CD4-positive, alpha-beta T cell treated with Interleukin-15 for 1 hour (primary cell): ENCODE data around the gene ATXN10.

Experiments
- DNase-seq: peaks from one replicate; pipeline ENCODE4 v3.0.0-alpha.2; 2020

Gene ATXN10

DNA sequence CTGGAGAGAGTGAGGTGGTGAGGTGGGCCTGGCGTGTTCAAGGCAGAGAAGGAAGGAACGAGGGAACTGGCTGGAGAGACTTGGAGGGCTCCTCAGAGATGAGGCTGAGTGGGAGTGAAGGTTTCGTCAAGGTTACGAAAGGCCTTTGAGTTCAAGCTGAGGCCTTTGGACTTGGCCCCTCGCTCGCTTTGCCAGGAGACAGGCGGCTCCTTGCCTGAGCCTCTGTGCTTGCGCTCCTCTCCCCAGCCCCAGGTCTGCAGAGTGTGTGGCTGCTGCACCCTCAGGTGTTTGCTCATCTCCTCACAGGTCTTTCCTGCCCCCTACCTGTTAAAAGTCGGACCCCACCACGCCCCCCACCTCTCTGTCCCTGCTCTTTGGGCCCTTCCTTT, 91.6 kb downstream of the ATXN10 start:
- no peak for DNase-seq

DNA sequence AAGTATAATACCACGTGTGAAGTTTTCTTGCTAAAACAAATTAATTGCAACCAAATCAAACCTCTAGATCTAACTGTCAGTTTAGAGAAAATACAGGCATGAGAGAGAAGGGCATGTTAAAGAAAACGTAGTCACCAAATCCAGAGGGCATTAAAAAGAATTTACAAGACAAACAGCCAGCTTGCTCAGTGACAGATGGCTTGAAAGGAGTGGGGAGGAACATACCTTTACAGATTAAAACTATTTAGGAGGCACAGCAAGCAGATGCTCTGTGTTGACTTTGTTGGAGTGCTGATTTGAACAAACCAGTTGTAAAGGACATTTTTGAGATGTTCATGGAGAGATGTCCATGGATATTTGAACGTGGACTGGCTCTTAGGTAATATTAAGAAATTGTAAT, 96.9 kb downstream of the ATXN10 start:
- no peak for DNase-seq

- DNase-seq: no peak
These were observed 98.1 kb downstream of the ATXN10 start for GRCh38 chr22:45769569-45770210.

- DNase-seq: no peak
These were observed 98.9 kb downstream of the ATXN10 start for GRCh38 chr22:45770506-45770905.

GRCh38 chr22:45771057-45771456, 99.4 kb downstream of the ATXN10 start:
- DNase-seq: no peak

- DNase-seq: no peak
These were observed 100.1 kb downstream of the ATXN10 start for GRCh38 chr22:45771711-45772110.

GRCh38 chr22:45772743-45773142, 101.1 kb downstream of the ATXN10 start:
- DNase-seq: no peak

DNA sequence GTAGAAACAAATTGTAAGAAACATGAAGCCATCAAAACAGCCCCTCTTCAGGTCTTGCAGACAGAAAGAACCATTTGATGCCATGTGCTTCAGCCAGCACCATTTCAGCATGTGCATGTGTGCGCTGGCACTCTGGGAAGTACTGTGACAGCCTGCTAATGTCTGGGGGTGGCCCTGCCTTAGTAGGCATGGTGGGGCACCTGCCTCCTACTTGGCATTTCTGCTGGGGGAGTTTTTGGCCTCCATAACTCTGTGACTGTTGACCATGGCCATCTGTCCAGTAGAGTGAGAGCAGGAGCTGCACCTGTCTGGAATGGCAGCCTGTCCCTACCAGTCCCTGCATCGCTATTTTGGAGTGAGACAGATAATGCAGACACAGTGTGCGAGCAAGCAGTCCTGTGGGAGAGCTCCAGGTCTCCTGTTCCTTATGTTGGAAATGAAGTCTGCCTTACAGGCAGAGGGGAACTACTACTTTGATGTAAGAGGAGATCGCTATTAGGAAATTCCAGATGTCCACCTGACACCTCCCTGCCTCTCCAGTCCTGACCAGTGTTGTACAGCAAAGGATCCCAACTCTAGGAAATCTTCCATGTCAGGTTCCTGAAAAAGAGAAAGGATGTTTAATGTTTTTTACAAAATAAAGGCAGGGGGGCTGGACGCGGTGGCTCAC, 102.5 kb downstream of the ATXN10 start:
- DNase-seq: no peak

DNA sequence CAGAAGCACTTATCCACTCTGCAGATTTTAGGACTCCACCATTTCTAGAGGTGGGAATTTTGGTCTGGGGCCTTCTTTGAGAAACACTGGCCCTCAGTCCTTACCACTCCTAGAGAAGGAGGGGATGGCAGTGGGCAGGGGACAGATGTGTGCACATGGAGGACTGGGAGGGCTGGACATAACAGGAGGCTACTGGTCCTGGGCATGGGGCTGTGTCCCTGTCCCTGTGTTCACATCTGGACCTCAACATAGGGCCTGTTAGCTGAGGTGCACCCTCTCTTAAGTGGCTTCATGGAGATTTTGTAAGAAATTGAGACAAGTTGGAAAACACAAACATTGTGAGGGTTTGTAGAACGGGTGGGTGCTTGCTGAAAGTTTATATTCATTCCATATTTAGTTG, 103.4 kb downstream of the ATXN10 start:
- DNase-seq: no peak

DNA sequence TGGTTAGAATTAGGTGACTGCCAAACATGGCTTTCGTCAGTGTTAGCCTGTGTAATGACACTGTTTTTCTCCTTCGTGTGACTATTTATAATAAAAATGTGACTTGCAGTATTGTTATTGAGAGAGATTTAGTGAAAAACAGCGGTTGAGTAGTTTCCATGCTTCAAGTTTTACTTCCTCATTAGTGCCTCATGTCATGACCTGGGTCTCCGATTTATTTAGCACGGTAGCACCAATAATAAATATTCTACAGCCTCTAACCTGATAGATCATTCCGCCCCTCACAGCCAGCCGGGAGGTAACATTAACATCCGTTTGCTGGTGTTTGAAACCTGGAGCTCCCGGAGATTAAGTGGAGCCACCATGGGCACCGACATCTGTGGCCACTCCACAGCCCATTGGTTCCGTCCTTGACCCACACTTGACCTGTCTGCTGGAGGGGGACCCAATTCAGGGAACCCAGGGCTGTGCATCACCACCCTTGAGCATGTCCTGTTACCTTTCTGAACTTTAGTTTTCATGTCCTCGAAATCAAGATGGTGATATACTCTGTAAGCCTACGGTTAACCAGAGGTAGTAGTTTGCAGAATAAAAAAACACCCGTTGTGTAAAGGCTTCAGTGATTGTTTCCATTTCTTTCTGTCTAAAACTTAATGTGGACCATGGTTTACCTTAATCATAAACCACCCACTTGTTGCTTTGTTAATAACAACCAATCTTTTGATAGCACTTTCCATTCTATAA, 104.1 kb downstream of the ATXN10 start:
- no peak for DNase-seq

- DNase-seq: no peak
These were observed 104.6 kb downstream of the ATXN10 start for GRCh38 chr22:45776313-45776585.

DNA sequence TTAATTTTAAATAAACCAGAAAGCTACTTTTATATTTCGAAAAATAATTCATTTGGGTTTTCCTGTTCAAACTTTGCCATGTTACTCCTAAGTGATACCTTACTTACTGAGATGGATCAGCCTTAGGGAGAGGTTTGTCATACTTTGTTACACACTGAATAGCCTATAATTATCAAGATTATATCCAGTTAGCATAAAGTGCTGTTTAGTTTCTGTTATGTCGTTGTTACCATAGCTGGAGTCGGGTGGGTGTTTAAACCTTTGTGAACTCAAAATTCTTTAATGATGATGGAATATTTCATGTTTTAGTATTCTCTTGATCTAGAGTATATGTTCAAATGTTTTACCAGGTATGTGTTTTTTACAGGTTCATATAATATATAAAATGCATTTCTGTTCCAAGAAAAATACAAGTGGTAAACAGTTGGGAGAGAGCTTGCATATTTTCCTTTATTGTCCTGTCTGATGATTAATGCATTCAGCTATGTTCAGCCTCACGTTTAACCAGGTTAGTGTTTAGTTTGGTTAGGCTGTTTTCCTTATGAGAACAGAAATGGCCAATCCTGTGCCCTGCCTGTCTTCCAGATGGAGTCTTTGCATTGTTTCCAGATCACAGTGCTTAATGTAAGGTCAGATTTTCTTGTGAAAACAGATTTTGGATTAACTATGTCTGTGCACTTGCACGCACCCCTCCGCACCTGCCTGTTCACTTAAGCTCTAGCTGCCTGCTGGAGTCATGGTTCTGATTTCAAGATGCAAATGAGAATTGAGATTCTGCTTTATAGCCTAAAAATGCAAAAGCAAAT, 105.6 kb downstream of the ATXN10 start:
- no peak for DNase-seq

DNA sequence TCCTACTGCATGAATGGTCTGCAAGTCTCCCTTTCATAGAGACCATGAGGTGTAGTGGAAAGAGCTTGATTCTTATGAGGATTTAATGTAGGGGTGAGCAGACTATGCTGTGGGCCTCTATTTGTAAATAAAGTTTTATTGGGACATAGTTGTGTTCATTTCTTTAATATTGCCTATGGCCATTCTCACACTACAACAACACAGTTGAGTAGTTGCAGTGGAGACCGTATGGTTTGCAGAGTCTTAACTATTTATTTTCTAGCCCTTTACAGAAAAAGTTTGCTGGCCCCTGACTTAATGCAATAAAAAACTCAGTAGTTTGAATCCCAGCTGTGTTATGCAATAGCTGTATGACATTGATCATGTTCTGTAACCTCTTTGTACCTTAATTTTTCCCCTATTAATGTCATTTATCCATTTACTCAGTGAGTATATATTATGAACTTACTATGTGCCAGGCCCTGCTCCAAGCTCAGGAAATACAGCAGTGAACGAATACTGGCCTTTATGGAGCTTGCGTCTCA, 106.3 kb downstream of the ATXN10 start:
- DNase-seq: no peak

- no peak for DNase-seq
These were observed 109.8 kb downstream of the ATXN10 start for GRCh38 chr22:45781459-45781858.

GRCh38 chr22:45781966-45782365, 110.3 kb downstream of the ATXN10 start:
- no peak for DNase-seq

GRCh38 chr22:45783021-45783420, 111.4 kb downstream of the ATXN10 start:
- no peak for DNase-seq

- DNase-seq: no peak
These were observed 112.1 kb downstream of the ATXN10 start for GRCh38 chr22:45783690-45784089.

- DNase-seq: no peak
These were observed 113.0 kb downstream of the ATXN10 start for GRCh38 chr22:45784357-45785277.

DNA sequence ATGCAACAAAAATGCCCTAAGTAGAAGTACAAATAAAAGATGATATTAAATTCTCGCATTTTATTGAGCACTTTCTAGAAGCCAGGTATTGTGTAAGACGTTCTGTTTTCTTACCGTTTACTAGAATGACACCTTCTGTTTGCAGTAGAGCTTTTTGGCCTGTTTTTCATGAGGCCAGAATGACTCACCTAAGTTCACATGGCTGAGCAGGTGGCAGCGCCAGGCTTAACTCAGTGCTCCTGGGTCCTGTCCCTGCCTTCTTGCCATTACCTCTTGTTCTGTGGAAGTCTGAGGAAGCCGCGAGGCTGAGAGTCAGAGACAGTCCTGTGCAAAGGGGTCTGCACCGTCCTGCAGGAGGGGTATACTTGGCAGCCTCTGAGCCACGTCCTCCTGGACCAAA, 113.8 kb downstream of the ATXN10 start:
- no peak for DNase-seq

GRCh38 chr22:45786726-45787125, 115.1 kb downstream of the ATXN10 start:
- DNase-seq: no peak

DNA sequence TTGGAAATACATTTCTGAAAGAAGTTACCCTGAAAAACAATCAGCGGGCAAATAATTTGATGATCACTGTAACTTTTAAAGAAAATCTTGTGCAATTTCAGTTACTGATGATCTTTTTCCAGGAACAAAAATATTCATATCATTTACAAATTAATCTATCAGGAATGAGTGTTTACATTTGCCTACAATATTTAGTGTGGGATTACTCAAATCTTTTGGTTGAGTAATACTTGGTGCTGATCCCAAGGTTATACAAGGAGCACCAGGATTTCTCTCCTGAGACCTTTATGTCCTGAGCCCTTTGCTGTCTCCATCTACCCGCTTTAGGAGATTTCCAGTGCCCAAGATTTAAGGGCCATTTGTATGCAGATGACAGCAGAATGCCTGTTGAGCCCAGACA, 116.1 kb downstream of the ATXN10 start:
- DNase-seq: no peak

DNA sequence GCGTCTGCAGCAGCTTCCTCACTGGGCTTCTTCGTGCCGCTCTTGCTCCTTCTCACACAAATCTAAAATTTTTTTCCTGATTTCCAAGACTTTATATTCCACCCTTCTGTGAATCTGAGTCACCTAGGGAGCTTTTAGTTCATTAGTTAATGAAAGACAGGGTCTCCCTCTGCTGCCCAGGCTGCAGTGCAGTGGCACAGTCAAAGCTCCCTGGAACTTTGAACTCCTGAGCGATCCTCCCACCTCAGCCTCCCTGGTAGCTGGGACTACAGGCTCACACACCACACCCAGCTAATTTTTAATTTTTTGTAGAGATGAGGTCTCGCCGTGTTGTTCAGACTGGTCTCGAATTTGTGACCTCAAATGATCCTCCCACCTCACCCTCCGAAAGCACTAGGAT, 116.9 kb downstream of the ATXN10 start:
- no peak for DNase-seq
